RWPE1 (cell line): ENCODE results near the gene TOMM40L.
"Not testable (repeated sequence)": the region's sequence is repeated elsewhere in the genome, so short reads cannot be mapped to it uniquely, and the experiment has no call there.

ENCODE experiments used
- CTCF ChIA-PET: fragments of 350-600 bp; sonication (Branson Sonifier 250); formaldehyde crosslinking; extraction: SDS; loops from one replicate; lab custom pipeline; 2021; lab: Yijun Ruan, JAX
- POLR2A ChIA-PET: fragments of 400-600 bp; formaldehyde crosslinking; extraction: SDS; loops from one replicate; lab custom pipeline; 2020; ENCODE audit warnings: antibody characterized with exemption; ENCODE audit not compliant: low non-redundant PET; lab: Yijun Ruan, JAX
- DNase-seq: peaks from one replicate; pipeline ENCODE4 v3.0.0; 2012; ENCODE audit warnings: low spot score
- H3K27ac ChIP-seq: fragments of 450-650 bp; 2 replicates; pipeline ENCODE4 v1.5.1; 2017
- CTCF ChIP-seq: fragments of 450-650 bp; conservative IDR thresholded peaks from 2 replicates; pipeline ENCODE4 v1.5.1; 2017; ENCODE audit warnings: low read depth, mild to moderate bottlenecking

TOMM40L gene

GRCh38 chr1:161218301-161219077 lies 7.4 kb upstream of the TOMM40L start:
- no peak for DNase-seq
- H3K27ac ChIP-seq, result no peak overlapping the region
- TF ChIP-seq CTCF, result no peak
- ChIA-PET CTCF (interaction anchor here (0.5 to 1.1 kb wide), 3 partner anchors 8 to 73 kb away, joined by 3 read pairs; no protein-coding TSS in a partner anchor), POLR2A (no interaction called here)

- no peak overlapping the region for H3K27ac ChIP-seq
- ChIA-PET POLR2A (interaction anchor here (0.6 to 0.7 kb wide), 2 partner anchors 33 to 1956 kb away, joined by 3 to 4 read pairs; no protein-coding TSS in a partner anchor), CTCF (interaction anchor here (0.5 to 1.0 kb wide), 3 partner anchors 9 to 168 kb away, joined by 3 to 4 read pairs (median 3); no protein-coding TSS in a partner anchor)
- DNase-seq, result no peak
- no peak for TF ChIP-seq CTCF
Observed at GRCh38 chr1:161219078-161219892, 6.6 kb upstream of the TOMM40L start.

- TF ChIP-seq CTCF, result no peak
- no peak for DNase-seq
- POLR2A ChIA-PET, result interaction anchor here (0.6 to 0.7 kb wide), 2 partner anchors 32 to 1955 kb away, joined by 3 to 4 read pairs; no protein-coding TSS in a partner anchor
- CTCF ChIA-PET, result interaction anchor here (0.6 kb wide), 1 partner anchor 168 kb away, joined by 4 read pairs; no protein-coding TSS in a partner anchor
- H3K27ac ChIP-seq, result no peak overlapping the region
Observed at GRCh38 chr1:161220002-161220401, 5.9 kb upstream of the TOMM40L start.

GRCh38 chr1:161222175-161223019 lies 3.5 kb upstream of the TOMM40L start:
- TF ChIP-seq CTCF, result no peak
- no peak for DNase-seq
- ChIA-PET CTCF (no interaction called here), POLR2A (no interaction called here)
- no peak overlapping the region for H3K27ac ChIP-seq

GRCh38 chr1:161223805-161224694 lies 1.8 kb upstream of the TOMM40L start:
- no peak overlapping the region for H3K27ac ChIP-seq
- no peak for TF ChIP-seq CTCF
- POLR2A ChIA-PET, result no interaction called here
- DNase-seq, result no peak
- CTCF ChIA-PET, result no interaction called here

GRCh38 chr1:161224695-161225087 lies 1.2 kb upstream of the TOMM40L start:
- H3K27ac ChIP-seq, DNase-seq, POLR2A ChIA-PET: not testable (repeated sequence)
- CTCF ChIA-PET, result interaction anchor here (4.4 kb wide), 1 partner anchor 67 kb away, joined by 24 read pairs; no protein-coding TSS in a partner anchor
